A549 treated with GW870086 at 1 μM for 4 hours (cell line): ENCODE measurements around the gene PTPRD. TPM values are rescaled to one million over a fixed set of nuclear protein-coding genes. Genes with fewer than 3 reads are reported as not detected.

ENCODE experiments used
- total RNA-seq: library from RNA; stranded (reverse); fragments of 200-300 nt; extraction: Qiagen RNA extraction; gene quantifications from 5 replicates; pipeline ENCODE4 v1.2.3, GENCODE V29; 2022; ENCODE audit warnings: low read depth

Gene PTPRD
- total RNA-seq, result 0.10 to 0.25 TPM (median 0.16 TPM) in 5 replicates

DNA sequence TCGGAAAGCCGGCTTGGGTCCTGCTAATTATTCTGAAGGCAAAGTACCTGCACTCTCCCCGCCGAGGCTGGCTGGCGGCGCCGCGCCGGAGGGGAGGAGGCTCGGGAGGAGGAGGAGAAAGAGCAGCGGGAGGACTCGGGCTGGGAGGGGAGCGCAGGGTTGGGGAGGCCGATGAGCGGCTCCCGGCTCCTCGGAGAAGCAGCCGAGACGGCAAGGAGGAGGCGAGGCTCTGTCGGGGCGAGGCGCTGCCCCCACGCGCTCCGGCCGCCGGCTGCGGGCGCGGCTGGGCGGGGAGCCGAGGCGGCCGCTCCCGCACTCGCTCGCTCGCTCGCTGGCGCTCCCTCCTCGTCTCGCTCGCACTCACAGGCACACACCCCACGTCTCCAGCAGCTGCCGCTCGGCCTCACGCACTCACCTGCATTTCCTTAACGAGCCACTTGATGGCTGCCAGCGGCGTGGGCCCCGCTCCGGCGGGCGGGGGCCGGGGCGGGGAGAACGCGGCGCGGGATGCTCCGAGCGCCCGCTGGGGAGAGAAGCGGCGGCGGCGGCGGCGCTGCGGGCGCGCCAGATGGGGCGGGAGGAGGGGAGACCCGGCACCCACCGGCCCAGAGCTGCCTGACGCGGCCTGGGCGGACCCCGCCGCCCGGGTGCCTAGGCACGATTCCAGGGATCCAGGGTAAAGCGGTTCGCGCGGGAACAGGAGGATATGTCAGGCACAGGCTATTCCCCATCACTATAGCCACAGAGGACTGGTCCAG is at the start of gene PTPRD:
Gene PTPRD (minus strand): TSS at position 362 of the 758 bp plus-strand sequence.

